KMS-11 (cell line): ENCODE data around the gene KRTAP10-8.
"Not testable (repeated sequence)": the region's sequence is repeated elsewhere in the genome, so short reads cannot be mapped to it uniquely, and the experiment has no call there.

ENCODE experiments used
- H2AFZ ChIP-seq: fragments of 200-600 bp; sonication (generic); 2 replicates; pipeline ENCODE4 v1.6.1; 2016; ENCODE audit warnings: antibody characterized with exemption, mixed run types, low read depth
- H3K27ac ChIP-seq: fragments of 200-600 bp; sonication (generic); 2 replicates; pipeline ENCODE4 v1.6.1; 2016; ENCODE audit warnings: mild to moderate bottlenecking, mixed run types
- H3K27me3 ChIP-seq: fragments of 200-600 bp; sonication (generic); 2 replicates; pipeline ENCODE4 v1.6.1; 2017; ENCODE audit warnings: mild to moderate bottlenecking, low read depth, mixed run types, moderate library complexity; ENCODE audit not compliant: insufficient read depth
- H3K36me3 ChIP-seq: fragments of 200-600 bp; sonication (generic); 2 replicates; pipeline ENCODE4 v1.6.1; 2017; ENCODE audit warnings: mild to moderate bottlenecking, mixed run types; ENCODE audit not compliant: insufficient read depth
- H3K4me1 ChIP-seq: fragments of 200-600 bp; sonication (generic); 2 replicates; pipeline ENCODE4 v1.6.1; 2016; ENCODE audit warnings: mild to moderate bottlenecking, low read depth, mixed run types; ENCODE audit not compliant: poor library complexity, severe bottlenecking
- H3K4me2 ChIP-seq: fragments of 200-600 bp; sonication (generic); 2 replicates; pipeline ENCODE4 v1.7.0; 2016; ENCODE audit warnings: mild to moderate bottlenecking, mixed run types
- H3K4me3 ChIP-seq: fragments of 200-600 bp; sonication (generic); IDR thresholded peaks from 2 replicates; pipeline ENCODE4 v1.6.1; 2017; ENCODE audit warnings: low read depth, low read length, mixed read lengths; ENCODE audit not compliant: insufficient read depth
- H3K79me2 ChIP-seq: fragments of 200-600 bp; sonication (generic); 2 replicates; pipeline ENCODE4 v1.6.1; 2016; ENCODE audit warnings: low read depth, mixed run types; ENCODE audit not compliant: insufficient read depth
- H3K9ac ChIP-seq: fragments of 200-600 bp; sonication (generic); 2 replicates; pipeline ENCODE4 v1.6.1; 2016; ENCODE audit warnings: mild to moderate bottlenecking, mixed run types
- H4K20me1 ChIP-seq: fragments of 200-600 bp; sonication (generic); 2 replicates; pipeline ENCODE4 v1.6.1; 2016; ENCODE audit warnings: mild to moderate bottlenecking, mixed run types; ENCODE audit not compliant: insufficient read depth
- CTCF ChIP-seq: fragments of 200-600 bp; sonication (generic); conservative IDR thresholded peaks from 2 replicates; pipeline ENCODE4 v1.6.1; 2017; ENCODE audit warnings: low read depth, mild to moderate bottlenecking, antibody characterized with exemption, low read length, moderate library complexity, mixed read lengths

The KRTAP10-8 gene

GRCh38 chr21:44598061-44598460 is 13.8 kb upstream of the KRTAP10-8 start:
- no peak for TF ChIP-seq CTCF
- no peaks in the 10 kb centered on the region for H3K4me1 ChIP-seq
- H3K9ac ChIP-seq, result no peak overlapping the region
- no peak overlapping the region for H2AFZ ChIP-seq
- no peak overlapping the region for H3K27ac ChIP-seq
- peaks cover 64% of the 10 kb centered on the region; the same call in 1 of the 2 replicates for H3K27me3 ChIP-seq
- no peaks in the 10 kb centered on the region for H4K20me1 ChIP-seq
- H3K79me2 ChIP-seq, result no peaks in the 10 kb centered on the region
- H3K4me2 ChIP-seq, result no peak overlapping the region
- no peaks in the 10 kb centered on the region for H3K36me3 ChIP-seq
- no peak overlapping the region for H3K4me3 ChIP-seq

- H3K9ac ChIP-seq, result no peak overlapping the region
- no peak overlapping the region for H3K27ac ChIP-seq
- no peaks in the 10 kb centered on the region for H3K36me3 ChIP-seq
- no peaks in the 10 kb centered on the region for H3K4me1 ChIP-seq
- TF ChIP-seq CTCF, result no peak
- no peak overlapping the region for H2AFZ ChIP-seq
- peaks cover 57% of the 10 kb centered on the region; the same call in 1 of the 2 replicates for H3K27me3 ChIP-seq
- H3K79me2 ChIP-seq, result no peaks in the 10 kb centered on the region
- no peaks in the 10 kb centered on the region for H4K20me1 ChIP-seq
- H3K4me2 ChIP-seq, result no peak overlapping the region
- no peak overlapping the region for H3K4me3 ChIP-seq
Measured at GRCh38 chr21:44599264-44600029, 12.4 kb upstream of the KRTAP10-8 start.

- H3K27me3 ChIP-seq, result peaks cover 55% of the 10 kb centered on the region; the same call in 1 of the 2 replicates
- not testable (repeated sequence) for H3K4me1 ChIP-seq, H4K20me1 ChIP-seq, H3K79me2 ChIP-seq, H2AFZ ChIP-seq, H3K4me2 ChIP-seq, H3K4me3 ChIP-seq, H3K9ac ChIP-seq, H3K36me3 ChIP-seq, H3K27ac ChIP-seq
Measured at GRCh38 chr21:44600118-44600978, 11.5 kb upstream of the KRTAP10-8 start, which contains the start of gene KRTAP10-7. KRTAP10-7 (plus strand) TSS chr21:44600597; CDS start chr21:44600622, 25 bp downstream.

DNA sequence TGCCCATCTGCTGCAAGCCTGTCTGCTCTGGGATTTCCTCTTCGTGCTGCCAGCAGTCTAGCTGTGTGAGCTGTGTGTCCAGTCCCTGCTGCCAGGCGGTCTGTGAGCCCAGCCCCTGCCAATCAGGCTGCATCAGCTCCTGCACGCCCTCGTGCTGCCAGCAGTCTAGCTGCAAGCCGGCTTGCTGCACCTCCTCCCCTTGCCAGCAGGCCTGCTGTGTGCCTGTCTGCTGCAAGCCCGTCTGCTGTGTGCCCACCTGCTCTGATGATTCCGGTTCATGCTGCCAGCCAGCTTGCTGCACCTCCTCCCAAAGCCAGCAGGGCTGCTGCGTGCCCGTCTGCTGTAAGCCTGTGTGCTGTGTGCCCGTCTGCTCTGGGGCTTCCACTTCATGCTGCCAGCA is 10.8 kb upstream of the KRTAP10-8 start:
- not testable (repeated sequence) for H3K27ac ChIP-seq, H4K20me1 ChIP-seq, H3K4me1 ChIP-seq, H2AFZ ChIP-seq, H3K4me2 ChIP-seq, H3K4me3 ChIP-seq, H3K79me2 ChIP-seq, H3K9ac ChIP-seq, H3K36me3 ChIP-seq
- peaks cover 57% of the 10 kb centered on the region; the same call in 1 of the 2 replicates for H3K27me3 ChIP-seq

GRCh38 chr21:44601596-44602462 is 10.1 kb upstream of the KRTAP10-8 start:
- H3K4me3 ChIP-seq, result no peak overlapping the region
- H3K36me3 ChIP-seq, result no peaks in the 10 kb centered on the region
- no peak overlapping the region for H3K4me2 ChIP-seq
- H3K4me1 ChIP-seq, result no peaks in the 10 kb centered on the region
- no peak overlapping the region for H2AFZ ChIP-seq
- H3K9ac ChIP-seq, result no peak overlapping the region
- H4K20me1 ChIP-seq, result no peaks in the 10 kb centered on the region
- H3K27me3 ChIP-seq, result peaks cover 51% of the 10 kb centered on the region; the same call in 1 of the 2 replicates
- no peak overlapping the region for H3K27ac ChIP-seq
- H3K79me2 ChIP-seq, result no peaks in the 10 kb centered on the region
- no peak for TF ChIP-seq CTCF
